ENCODE results near the gene IGBP1. TPM values are rescaled to one million over a fixed set of nuclear protein-coding genes. Genes with fewer than 3 reads are reported as not detected.

The IGBP1 gene
- total RNA-seq, 1 experiment from 2014 or later = 38.9 TPM

DNA sequence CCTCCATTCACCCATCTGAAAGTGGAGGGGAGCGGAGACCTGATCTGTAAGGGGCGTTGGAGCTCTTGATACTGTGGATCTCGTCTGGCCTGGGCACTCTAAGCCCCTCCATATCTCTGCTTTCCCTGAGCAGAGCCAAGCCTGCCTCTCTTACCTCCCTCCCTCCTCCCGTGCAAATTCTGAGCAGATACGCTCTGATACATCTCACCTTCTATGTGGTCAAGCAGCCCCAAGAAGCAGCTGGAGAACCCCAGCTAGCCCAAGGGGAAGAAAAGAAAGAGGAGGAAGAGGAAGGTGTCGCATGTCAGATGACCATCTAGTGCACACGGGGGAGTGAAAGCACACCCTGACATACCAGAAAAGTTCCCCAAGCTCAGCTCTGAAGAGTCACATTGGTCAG is 42.1 kb downstream of the IGBP1 start (continued):
- TF ChIP-seq, protein P1, sequence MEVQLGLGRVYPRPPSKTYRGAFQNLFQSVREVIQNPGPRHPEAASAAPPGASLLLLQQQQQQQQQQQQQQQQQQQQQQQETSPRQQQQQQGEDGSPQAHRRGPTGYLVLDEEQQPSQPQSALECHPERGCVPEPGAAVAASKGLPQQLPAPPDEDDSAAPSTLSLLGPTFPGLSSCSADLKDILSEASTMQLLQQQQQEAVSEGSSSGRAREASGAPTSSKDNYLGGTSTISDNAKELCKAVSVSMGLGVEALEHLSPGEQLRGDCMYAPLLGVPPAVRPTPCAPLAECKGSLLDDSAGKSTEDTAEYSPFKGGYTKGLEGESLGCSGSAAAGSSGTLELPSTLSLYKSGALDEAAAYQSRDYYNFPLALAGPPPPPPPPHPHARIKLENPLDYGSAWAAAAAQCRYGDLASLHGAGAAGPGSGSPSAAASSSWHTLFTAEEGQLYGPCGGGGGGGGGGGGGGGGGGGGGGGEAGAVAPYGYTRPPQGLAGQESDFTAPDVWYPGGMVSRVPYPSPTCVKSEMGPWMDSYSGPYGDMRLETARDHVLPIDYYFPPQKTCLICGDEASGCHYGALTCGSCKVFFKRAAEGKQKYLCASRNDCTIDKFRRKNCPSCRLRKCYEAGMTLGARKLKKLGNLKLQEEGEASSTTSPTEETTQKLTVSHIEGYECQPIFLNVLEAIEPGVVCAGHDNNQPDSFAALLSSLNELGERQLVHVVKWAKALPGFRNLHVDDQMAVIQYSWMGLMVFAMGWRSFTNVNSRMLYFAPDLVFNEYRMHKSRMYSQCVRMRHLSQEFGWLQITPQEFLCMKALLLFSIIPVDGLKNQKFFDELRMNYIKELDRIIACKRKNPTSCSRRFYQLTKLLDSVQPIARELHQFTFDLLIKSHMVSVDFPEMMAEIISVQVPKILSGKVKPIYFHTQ (CRISPR knock-in tag; IDR thresholded peaks at IDR 0.05) = no peak
- TF ChIP-seq, protein P2, sequence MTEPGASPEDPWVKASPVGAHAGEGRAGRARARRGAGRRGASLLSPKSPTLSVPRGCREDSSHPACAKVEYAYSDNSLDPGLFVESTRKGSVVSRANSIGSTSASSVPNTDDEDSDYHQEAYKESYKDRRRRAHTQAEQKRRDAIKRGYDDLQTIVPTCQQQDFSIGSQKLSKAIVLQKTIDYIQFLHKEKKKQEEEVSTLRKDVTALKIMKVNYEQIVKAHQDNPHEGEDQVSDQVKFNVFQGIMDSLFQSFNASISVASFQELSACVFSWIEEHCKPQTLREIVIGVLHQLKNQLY (CRISPR knock-in tag; IDR thresholded peaks at IDR 0.05) = no peak
- TF ChIP-seq ELF4 (CRISPR knock-in tag; IDR thresholded peaks at IDR 0.05; ENCODE audit: low read depth) (no peak), SOX15 (CRISPR knock-in tag; IDR thresholded peaks at IDR 0.05) (no peak)
- TF ChIP-seq, protein P3, sequence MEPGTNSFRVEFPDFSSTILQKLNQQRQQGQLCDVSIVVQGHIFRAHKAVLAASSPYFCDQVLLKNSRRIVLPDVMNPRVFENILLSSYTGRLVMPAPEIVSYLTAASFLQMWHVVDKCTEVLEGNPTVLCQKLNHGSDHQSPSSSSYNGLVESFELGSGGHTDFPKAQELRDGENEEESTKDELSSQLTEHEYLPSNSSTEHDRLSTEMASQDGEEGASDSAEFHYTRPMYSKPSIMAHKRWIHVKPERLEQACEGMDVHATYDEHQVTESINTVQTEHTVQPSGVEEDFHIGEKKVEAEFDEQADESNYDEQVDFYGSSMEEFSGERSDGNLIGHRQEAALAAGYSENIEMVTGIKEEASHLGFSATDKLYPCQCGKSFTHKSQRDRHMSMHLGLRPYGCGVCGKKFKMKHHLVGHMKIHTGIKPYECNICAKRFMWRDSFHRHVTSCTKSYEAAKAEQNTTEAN (CRISPR knock-in tag; IDR thresholded peaks at IDR 0.05) = no peak

DNA sequence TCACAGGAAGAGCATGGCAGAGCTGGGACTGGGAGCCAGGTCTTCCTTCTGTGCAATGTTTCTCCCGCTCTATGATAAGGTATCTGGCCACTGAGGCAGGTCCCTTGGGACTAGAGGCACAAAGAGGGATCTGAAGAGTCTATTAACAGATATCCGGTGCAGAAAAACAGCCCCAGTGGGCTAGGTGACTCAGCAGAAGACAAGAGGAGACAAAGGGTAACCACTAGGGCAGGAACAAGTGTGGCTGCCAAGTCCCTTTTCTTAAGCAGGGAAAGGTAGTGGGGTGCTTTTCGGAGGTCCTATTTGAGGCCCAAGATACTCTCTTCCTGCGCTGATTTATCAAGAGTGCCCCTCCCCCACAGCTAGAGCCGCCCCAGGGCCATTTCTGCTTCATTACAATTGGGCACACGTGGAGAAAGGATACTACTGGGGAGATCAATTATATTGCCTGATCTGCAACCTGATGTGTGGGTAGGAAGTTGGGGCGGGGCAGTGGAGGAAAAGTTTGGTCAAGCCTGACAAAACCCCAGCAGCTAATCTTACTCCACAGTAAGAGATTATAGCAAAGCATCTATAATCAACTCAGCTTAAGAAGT is 43.8 kb downstream of the IGBP1 start, which contains the start of gene DGAT2L6:
Gene DGAT2L6 (plus strand): TSS at position 546 of the 596 bp plus-strand sequence. CDS start 100 bp downstream, outside the sequence.
- DNase-seq (ENCODE audit: low spot score) = no peak
- ATAC-seq = no peak
- no peak within 1 kb of the TSS for H3K4me3 Mint-ChIP-seq
- peaks cover 22% of the 10 kb centered on the region for H3K4me1 Mint-ChIP-seq
- ChIA-PET POLR2A (no interaction called here), CTCF (no interaction called here)
- TF ChIP-seq, protein P4, sequence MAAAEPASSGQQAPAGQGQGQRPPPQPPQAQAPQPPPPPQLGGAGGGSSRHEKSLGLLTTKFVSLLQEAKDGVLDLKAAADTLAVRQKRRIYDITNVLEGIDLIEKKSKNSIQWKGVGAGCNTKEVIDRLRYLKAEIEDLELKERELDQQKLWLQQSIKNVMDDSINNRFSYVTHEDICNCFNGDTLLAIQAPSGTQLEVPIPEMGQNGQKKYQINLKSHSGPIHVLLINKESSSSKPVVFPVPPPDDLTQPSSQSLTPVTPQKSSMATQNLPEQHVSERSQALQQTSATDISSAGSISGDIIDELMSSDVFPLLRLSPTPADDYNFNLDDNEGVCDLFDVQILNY (CRISPR knock-in tag; IDR thresholded peaks at IDR 0.05) = no peak
- TF ChIP-seq ZNF121 (CRISPR knock-in tag; IDR thresholded peaks at IDR 0.05) = no peak
- no peak for TF ChIP-seq ZNF671 (CRISPR knock-in tag; IDR thresholded peaks at IDR 0.05)
- TF ChIP-seq ZNF263 (CRISPR knock-in tag; IDR thresholded peaks at IDR 0.05; ENCODE audit: low read depth) = no peak
- no peak for TF ChIP-seq ATF1 (CRISPR knock-in tag; IDR thresholded peaks at IDR 0.05)
- TF ChIP-seq CBFB (CRISPR knock-in tag; IDR thresholded peaks at IDR 0.05; ENCODE audit: low read depth) = no peak
- TF ChIP-seq RELA (CRISPR knock-in tag; IDR thresholded peaks at IDR 0.05; ENCODE audit: borderline replicate concordance) = no peak
- TF ChIP-seq, protein P5, sequence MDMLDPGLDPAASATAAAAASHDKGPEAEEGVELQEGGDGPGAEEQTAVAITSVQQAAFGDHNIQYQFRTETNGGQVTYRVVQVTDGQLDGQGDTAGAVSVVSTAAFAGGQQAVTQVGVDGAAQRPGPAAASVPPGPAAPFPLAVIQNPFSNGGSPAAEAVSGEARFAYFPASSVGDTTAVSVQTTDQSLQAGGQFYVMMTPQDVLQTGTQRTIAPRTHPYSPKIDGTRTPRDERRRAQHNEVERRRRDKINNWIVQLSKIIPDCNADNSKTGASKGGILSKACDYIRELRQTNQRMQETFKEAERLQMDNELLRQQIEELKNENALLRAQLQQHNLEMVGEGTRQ (CRISPR knock-in tag; IDR thresholded peaks at IDR 0.05) = no peak
- TF ChIP-seq OVOL2 (CRISPR knock-in tag; IDR thresholded peaks at IDR 0.05; ENCODE audit: borderline replicate concordance) = no peak
- TF ChIP-seq, protein P6, sequence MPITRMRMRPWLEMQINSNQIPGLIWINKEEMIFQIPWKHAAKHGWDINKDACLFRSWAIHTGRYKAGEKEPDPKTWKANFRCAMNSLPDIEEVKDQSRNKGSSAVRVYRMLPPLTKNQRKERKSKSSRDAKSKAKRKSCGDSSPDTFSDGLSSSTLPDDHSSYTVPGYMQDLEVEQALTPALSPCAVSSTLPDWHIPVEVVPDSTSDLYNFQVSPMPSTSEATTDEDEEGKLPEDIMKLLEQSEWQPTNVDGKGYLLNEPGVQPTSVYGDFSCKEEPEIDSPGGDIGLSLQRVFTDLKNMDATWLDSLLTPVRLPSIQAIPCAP (CRISPR knock-in tag; IDR thresholded peaks at IDR 0.05) = no peak
- TF ChIP-seq MXD4 (CRISPR knock-in tag; IDR thresholded peaks at IDR 0.05; ENCODE audit: borderline replicate concordance) = no peak
- TF ChIP-seq ESRRA (CRISPR knock-in tag; IDR thresholded peaks at IDR 0.05; ENCODE audit: borderline replicate concordance) = no peak
- TF ChIP-seq, protein P7, sequence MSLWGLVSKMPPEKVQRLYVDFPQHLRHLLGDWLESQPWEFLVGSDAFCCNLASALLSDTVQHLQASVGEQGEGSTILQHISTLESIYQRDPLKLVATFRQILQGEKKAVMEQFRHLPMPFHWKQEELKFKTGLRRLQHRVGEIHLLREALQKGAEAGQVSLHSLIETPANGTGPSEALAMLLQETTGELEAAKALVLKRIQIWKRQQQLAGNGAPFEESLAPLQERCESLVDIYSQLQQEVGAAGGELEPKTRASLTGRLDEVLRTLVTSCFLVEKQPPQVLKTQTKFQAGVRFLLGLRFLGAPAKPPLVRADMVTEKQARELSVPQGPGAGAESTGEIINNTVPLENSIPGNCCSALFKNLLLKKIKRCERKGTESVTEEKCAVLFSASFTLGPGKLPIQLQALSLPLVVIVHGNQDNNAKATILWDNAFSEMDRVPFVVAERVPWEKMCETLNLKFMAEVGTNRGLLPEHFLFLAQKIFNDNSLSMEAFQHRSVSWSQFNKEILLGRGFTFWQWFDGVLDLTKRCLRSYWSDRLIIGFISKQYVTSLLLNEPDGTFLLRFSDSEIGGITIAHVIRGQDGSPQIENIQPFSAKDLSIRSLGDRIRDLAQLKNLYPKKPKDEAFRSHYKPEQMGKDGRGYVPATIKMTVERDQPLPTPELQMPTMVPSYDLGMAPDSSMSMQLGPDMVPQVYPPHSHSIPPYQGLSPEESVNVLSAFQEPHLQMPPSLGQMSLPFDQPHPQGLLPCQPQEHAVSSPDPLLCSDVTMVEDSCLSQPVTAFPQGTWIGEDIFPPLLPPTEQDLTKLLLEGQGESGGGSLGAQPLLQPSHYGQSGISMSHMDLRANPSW (CRISPR knock-in tag; conservative IDR thresholded peaks at IDR 0.05; ENCODE audit: low read depth) = no peak
- TF ChIP-seq, protein P8, sequence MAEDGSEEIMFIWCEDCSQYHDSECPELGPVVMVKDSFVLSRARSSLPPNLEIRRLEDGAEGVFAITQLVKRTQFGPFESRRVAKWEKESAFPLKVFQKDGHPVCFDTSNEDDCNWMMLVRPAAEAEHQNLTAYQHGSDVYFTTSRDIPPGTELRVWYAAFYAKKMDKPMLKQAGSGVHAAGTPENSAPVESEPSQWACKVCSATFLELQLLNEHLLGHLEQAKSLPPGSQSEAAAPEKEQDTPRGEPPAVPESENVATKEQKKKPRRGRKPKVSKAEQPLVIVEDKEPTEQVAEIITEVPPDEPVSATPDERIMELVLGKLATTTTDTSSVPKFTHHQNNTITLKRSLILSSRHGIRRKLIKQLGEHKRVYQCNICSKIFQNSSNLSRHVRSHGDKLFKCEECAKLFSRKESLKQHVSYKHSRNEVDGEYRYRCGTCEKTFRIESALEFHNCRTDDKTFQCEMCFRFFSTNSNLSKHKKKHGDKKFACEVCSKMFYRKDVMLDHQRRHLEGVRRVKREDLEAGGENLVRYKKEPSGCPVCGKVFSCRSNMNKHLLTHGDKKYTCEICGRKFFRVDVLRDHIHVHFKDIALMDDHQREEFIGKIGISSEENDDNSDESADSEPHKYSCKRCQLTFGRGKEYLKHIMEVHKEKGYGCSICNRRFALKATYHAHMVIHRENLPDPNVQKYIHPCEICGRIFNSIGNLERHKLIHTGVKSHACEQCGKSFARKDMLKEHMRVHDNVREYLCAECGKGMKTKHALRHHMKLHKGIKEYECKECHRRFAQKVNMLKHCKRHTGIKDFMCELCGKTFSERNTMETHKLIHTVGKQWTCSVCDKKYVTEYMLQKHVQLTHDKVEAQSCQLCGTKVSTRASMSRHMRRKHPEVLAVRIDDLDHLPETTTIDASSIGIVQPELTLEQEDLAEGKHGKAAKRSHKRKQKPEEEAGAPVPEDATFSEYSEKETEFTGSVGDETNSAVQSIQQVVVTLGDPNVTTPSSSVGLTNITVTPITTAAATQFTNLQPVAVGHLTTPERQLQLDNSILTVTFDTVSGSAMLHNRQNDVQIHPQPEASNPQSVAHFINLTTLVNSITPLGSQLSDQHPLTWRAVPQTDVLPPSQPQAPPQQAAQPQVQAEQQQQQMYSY (CRISPR knock-in tag; IDR thresholded peaks at IDR 0.05) = no peak
- no peak for TF ChIP-seq NR2C2 (CRISPR knock-in tag; IDR thresholded peaks at IDR 0.05)
- TF ChIP-seq, protein P9, sequence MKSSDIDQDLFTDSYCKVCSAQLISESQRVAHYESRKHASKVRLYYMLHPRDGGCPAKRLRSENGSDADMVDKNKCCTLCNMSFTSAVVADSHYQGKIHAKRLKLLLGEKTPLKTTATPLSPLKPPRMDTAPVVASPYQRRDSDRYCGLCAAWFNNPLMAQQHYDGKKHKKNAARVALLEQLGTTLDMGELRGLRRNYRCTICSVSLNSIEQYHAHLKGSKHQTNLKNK (CRISPR knock-in tag; IDR thresholded peaks at IDR 0.05) = no peak
- no peak for TF ChIP-seq NR1H2 (CRISPR knock-in tag; IDR thresholded peaks at IDR 0.05)
- H3K27ac Mint-ChIP-seq = no peak within 1 kb of the TSS
- H3K36me3 Mint-ChIP-seq = no peaks in the 10 kb centered on the region
- no peaks in the 10 kb centered on the region for H3K27me3 Mint-ChIP-seq (ENCODE audit: low read depth)
- H3K9me3 Mint-ChIP-seq = no peaks in the 10 kb centered on the region

All from WTC11 (cell line).